H9 (cell line): ENCODE results near the gene MYLK4. TPM values are rescaled to one million over a fixed set of nuclear protein-coding genes. Genes with fewer than 3 reads are reported as not detected.

Source experiments
- DNase-seq: peaks from one replicate; pipeline ENCODE4 v3.0.0-alpha.2; 2017
- H2AFZ ChIP-seq: one replicate; pipeline ENCODE4 v1.6.1; 2013; ENCODE audit warnings: mild to moderate bottlenecking, low read length, control low read depth, moderate library complexity
- H2AK5ac ChIP-seq: 2 replicates; pipeline ENCODE4 v1.6.1; 2013; ENCODE audit warnings: low read length, control low read depth, mixed read lengths; ENCODE audit not compliant: insufficient read length
- H2BK120ac ChIP-seq: one replicate; pipeline ENCODE4 v1.6.1; 2013; ENCODE audit warnings: low read depth, mild to moderate bottlenecking, low read length, control low read depth, inconsistent platforms; ENCODE audit not compliant: poor library complexity, severe bottlenecking
- H2BK12ac ChIP-seq: 2 replicates; pipeline ENCODE4 v1.6.1; 2013; ENCODE audit warnings: low read length, control low read depth, mixed read lengths, low read depth; ENCODE audit not compliant: insufficient read length
- H2BK15ac ChIP-seq: 2 replicates; pipeline ENCODE4 v1.6.1; 2013; ENCODE audit warnings: low read depth, low read length, control low read depth
- H2BK20ac ChIP-seq: one replicate; pipeline ENCODE4 v1.6.1; 2013; ENCODE audit warnings: low read depth, mild to moderate bottlenecking, low read length, control low read depth, inconsistent platforms; ENCODE audit not compliant: poor library complexity, severe bottlenecking
- H2BK5ac ChIP-seq: 2 replicates; pipeline ENCODE4 v1.6.1; 2013; ENCODE audit warnings: low read length, control low read depth, mixed read lengths; ENCODE audit not compliant: insufficient read length
- H3K14ac ChIP-seq: 2 replicates; pipeline ENCODE4 v1.6.1; 2013; ENCODE audit warnings: low read length, control low read depth; ENCODE audit not compliant: insufficient read depth
- H3K18ac ChIP-seq: 2 replicates; pipeline ENCODE4 v1.6.1; 2013; ENCODE audit warnings: low read depth, mild to moderate bottlenecking, mixed read lengths, low read length, control low read depth; ENCODE audit not compliant: insufficient read length
- H3K23ac ChIP-seq: 2 replicates; pipeline ENCODE4 v1.6.1; 2013; ENCODE audit warnings: low read length, control low read depth, mixed read lengths, low read depth; ENCODE audit not compliant: insufficient read length
- H3K23me2 ChIP-seq: 2 replicates; pipeline ENCODE4 v1.6.1; 2013; ENCODE audit warnings: low read depth, mild to moderate bottlenecking, mixed read lengths, low read length, control low read depth; ENCODE audit not compliant: insufficient read length, poor library complexity, severe bottlenecking
- H3K27ac ChIP-seq: 2 replicates; pipeline ENCODE4 v1.5.1; 2013; ENCODE audit warnings: low read length, control low read depth, mixed read lengths, low read depth; ENCODE audit not compliant: insufficient read length
- H3K27me3 ChIP-seq: 2 replicates; pipeline ENCODE4 v1.6.1; 2013; ENCODE audit warnings: low read length, control low read depth, inconsistent platforms; ENCODE audit not compliant: insufficient read depth
- H3K4ac ChIP-seq: 2 replicates; pipeline ENCODE4 v1.6.1; 2013; ENCODE audit warnings: low read depth, mild to moderate bottlenecking, control low read depth, inconsistent platforms, low read length, moderate library complexity
- H3K4me1 ChIP-seq: 2 replicates; pipeline ENCODE4 v1.6.1; 2013; ENCODE audit warnings: low read length, control low read depth, inconsistent platforms; ENCODE audit not compliant: insufficient read depth
- H3K4me2 ChIP-seq: 2 replicates; pipeline ENCODE4 v1.6.1; 2013; ENCODE audit warnings: low read length, control low read depth, mixed read lengths; ENCODE audit not compliant: insufficient read length, insufficient read depth
- H3K56ac ChIP-seq: 2 replicates; pipeline ENCODE4 v1.6.1; 2013; ENCODE audit warnings: low read depth, mild to moderate bottlenecking, mixed read lengths, low read length, control low read depth; ENCODE audit not compliant: insufficient read length
- H3K79me1 ChIP-seq: 2 replicates; pipeline ENCODE4 v1.6.1; 2013; ENCODE audit warnings: low read depth, mild to moderate bottlenecking, moderate library complexity, low read length, control low read depth, inconsistent platforms; ENCODE audit not compliant: insufficient read depth, poor library complexity, severe bottlenecking
- H3K79me2 ChIP-seq: 2 replicates; pipeline ENCODE4 v1.6.1; 2013; ENCODE audit warnings: low read length, control low read depth, inconsistent platforms; ENCODE audit not compliant: insufficient read depth
- H3K9ac ChIP-seq: 2 replicates; pipeline ENCODE4 v1.6.1; 2013; ENCODE audit warnings: low read length, control low read depth, mixed read lengths; ENCODE audit not compliant: insufficient read length; ENCODE audit errors: extremely low read depth
- H3K9me3 ChIP-seq: one replicate; pipeline ENCODE4 v1.6.1; 2013; ENCODE audit warnings: low read depth, low read length, inconsistent platforms; ENCODE audit not compliant: control insufficient read depth
- H3T11ph ChIP-seq: one replicate; pipeline ENCODE4 v1.6.1; 2013; ENCODE audit warnings: mild to moderate bottlenecking, low read length, control low read depth, inconsistent platforms
- H4K20me1 ChIP-seq: one replicate; pipeline ENCODE4 v1.6.1; 2013; ENCODE audit not compliant: control insufficient read depth, insufficient read length, insufficient read depth
- H4K5ac ChIP-seq: 2 replicates; pipeline ENCODE4 v1.6.1; 2013; ENCODE audit warnings: low read depth, mild to moderate bottlenecking, mixed read lengths, low read length, control low read depth; ENCODE audit not compliant: insufficient read length
- H4K8ac ChIP-seq: replicated peaks from 2 replicates; pipeline ENCODE4 v1.6.1; 2013; ENCODE audit warnings: low read length, control low read depth, mixed read lengths, low read depth; ENCODE audit not compliant: insufficient read length
- H4K91ac ChIP-seq: 2 replicates; pipeline ENCODE4 v1.6.1; 2013; ENCODE audit warnings: low read depth, mild to moderate bottlenecking, moderate library complexity, mixed read lengths, low read length, control low read depth; ENCODE audit not compliant: insufficient read length
- H3K27ac Mint-ChIP-seq, 3 experiments: 2 replicates in 2 of 3; 3 replicates in 1 of 3; pipeline ENCODE4 v1.8.0; 2020 to 2021; ENCODE audit warnings: mixed read lengths in 3 of 3, mild to moderate bottlenecking in 1 of 3, moderate library complexity in 1 of 3
- H3K27me3 Mint-ChIP-seq: 2 replicates; pipeline ENCODE4 v1.8.0; 2021; ENCODE audit warnings: low read depth, mild to moderate bottlenecking, moderate library complexity, mixed read lengths
- H3K36me3 Mint-ChIP-seq, 3 experiments: 2 replicates in 2 of 3; 3 replicates in 1 of 3; pipeline ENCODE4 v1.8.0; 2020 to 2021; ENCODE audit warnings: low read depth in 3 of 3, mixed read lengths in 3 of 3; ENCODE audit not compliant: insufficient read depth in 1 of 3
- H3K4me1 Mint-ChIP-seq, 2 experiments: 2 replicates each; pipeline ENCODE4 v1.8.0; 2020; ENCODE audit warnings: mixed read lengths in 2 of 2
- H3K4me3 Mint-ChIP-seq, 2 experiments: 2 replicates in 1 of 2; 3 replicates in 1 of 2; pipeline ENCODE4 v1.8.0; 2020 to 2021; ENCODE audit warnings: mild to moderate bottlenecking in 2 of 2, mixed read lengths in 2 of 2, moderate library complexity in 1 of 2
- H3K9me3 Mint-ChIP-seq, 2 experiments: 2 replicates in 1 of 2; 3 replicates in 1 of 2; pipeline ENCODE4 v1.8.0; 2020; ENCODE audit warnings: mild to moderate bottlenecking in 2 of 2, mixed read lengths in 2 of 2, moderate library complexity in 1 of 2
- WGBS: extraction: QIAGEN DNeasy Blood & Tissue Kit; methylation state at CpG from one replicate; pipeline ENCODE4 v1.1.7; 2013; ENCODE audit warnings: missing lambda C conversion rate, low lambda C conversion rate, mixed read lengths; ENCODE audit not compliant: insufficient read length; ENCODE audit errors: extremely low coverage; 5-methylcytosine and 5-hydroxymethylcytosine counted together
- total RNA-seq: library from RNA; stranded (reverse); gene quantifications from 2 replicates; pipeline ENCODE4 v1.2.1, GENCODE V29; 2021
- TF ChIP-seq, protein P1 (sequence below): fragments of 200-600 bp; sonication (generic); conservative IDR thresholded peaks from 3 replicates; pipeline ENCODE4 v1.8.0; 2021; ENCODE audit warnings: antibody characterized with exemption, mild to moderate bottlenecking

The MYLK4 gene
- total RNA-seq, 1 experiment from 2014 or later: 0.28 TPM

GRCh38 chr6:2780102-2780737, 29.5 kb upstream of the MYLK4 start:
- Histone ChIP-seq H3K9me3 (no peaks in the 10 kb centered on the region), H3K27me3 (no peaks in the 10 kb centered on the region), H2AK5ac (no peak overlapping the region), H3K79me2 (no peaks in the 10 kb centered on the region; the same call in 1 of the 2 replicates), H2BK120ac (no peak overlapping the region), H3K23ac (no peak overlapping the region), H4K5ac (no peak overlapping the region), H4K8ac (no peak overlapping the region), H3K27ac (no peak overlapping the region), H3K4me1 (no peaks in the 10 kb centered on the region), H3K4me2 (no peak overlapping the region), H3K9ac (no peak overlapping the region), H2BK5ac (no peak overlapping the region), H2BK12ac (no peak overlapping the region), H3K18ac (no peak overlapping the region), H2BK15ac (no peak overlapping the region), H3K14ac (no peak overlapping the region), H3K79me1 (no peaks in the 10 kb centered on the region), H3T11ph (no peak overlapping the region), H2AFZ (no peak overlapping the region), H4K20me1 (no peaks in the 10 kb centered on the region), H2BK20ac (no peak overlapping the region), H4K91ac (no peak overlapping the region), H3K4ac (no peak overlapping the region), H3K23me2 (no peaks in the 10 kb centered on the region), H3K56ac (no peak overlapping the region)
- Mint-ChIP-seq H3K27me3 (no peaks in the 10 kb centered on the region; the same call in 1 of the 2 replicates), H3K4me1 (peaks cover 10 to 11% of the 10 kb centered on the region in 2 experiments), H3K36me3 (peaks cover 12 to 42% (median 35%) of the 10 kb centered on the region in 3 experiments), H3K4me3 (no peak overlapping the region), H3K27ac (no peak overlapping the region), H3K9me3 (no peaks in the 10 kb centered on the region)
- TF ChIP-seq, protein P1, sequence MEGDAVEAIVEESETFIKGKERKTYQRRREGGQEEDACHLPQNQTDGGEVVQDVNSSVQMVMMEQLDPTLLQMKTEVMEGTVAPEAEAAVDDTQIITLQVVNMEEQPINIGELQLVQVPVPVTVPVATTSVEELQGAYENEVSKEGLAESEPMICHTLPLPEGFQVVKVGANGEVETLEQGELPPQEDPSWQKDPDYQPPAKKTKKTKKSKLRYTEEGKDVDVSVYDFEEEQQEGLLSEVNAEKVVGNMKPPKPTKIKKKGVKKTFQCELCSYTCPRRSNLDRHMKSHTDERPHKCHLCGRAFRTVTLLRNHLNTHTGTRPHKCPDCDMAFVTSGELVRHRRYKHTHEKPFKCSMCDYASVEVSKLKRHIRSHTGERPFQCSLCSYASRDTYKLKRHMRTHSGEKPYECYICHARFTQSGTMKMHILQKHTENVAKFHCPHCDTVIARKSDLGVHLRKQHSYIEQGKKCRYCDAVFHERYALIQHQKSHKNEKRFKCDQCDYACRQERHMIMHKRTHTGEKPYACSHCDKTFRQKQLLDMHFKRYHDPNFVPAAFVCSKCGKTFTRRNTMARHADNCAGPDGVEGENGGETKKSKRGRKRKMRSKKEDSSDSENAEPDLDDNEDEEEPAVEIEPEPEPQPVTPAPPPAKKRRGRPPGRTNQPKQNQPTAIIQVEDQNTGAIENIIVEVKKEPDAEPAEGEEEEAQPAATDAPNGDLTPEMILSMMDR: no peak
- no peak for DNase-seq
- WGBS: no CpG with 5 or more reads among the region's 9 CpGs
